Right lobe of liver (tissue), 6 donors: ENCODE results near the gene DPRX. TPM values are rescaled to one million over a fixed set of nuclear protein-coding genes. Genes with fewer than 3 reads are reported as not detected.

ENCODE experiments used
- ATAC-seq, 4 donors: fragments of 200-7000 bp; cut with Tn5 transposase; one replicate each; pipeline ENCODE4 v1.9.1; 2020; ENCODE audit warnings: mild to moderate bottlenecking in 4 of 4, moderate library complexity in 4 of 4
- DNase-seq, 3 donors: peaks; one replicate each; pipeline ENCODE4 v3.0.0-alpha.2; 2020
- H3K27ac ChIP-seq, 3 donors: fragments of 200-600 bp; one replicate each; pipeline ENCODE4 v1.8.0; 2022
- H3K27me3 ChIP-seq, 2 donors: fragments of 200-600 bp; one replicate each; pipeline ENCODE4 v1.8.0; 2022
- H3K36me3 ChIP-seq, 4 donors: fragments of 200-600 bp; sonication (generic) in 1 of 4; one replicate each; pipeline versions ENCODE4 v1.5.1 to v1.8.0; 2017 to 2022; ENCODE audit warnings: control low read depth in 1 of 4
- H3K4me1 ChIP-seq, 4 donors: fragments of 200-600 bp; sonication (generic) in 1 of 4; one replicate each; pipeline versions ENCODE4 v1.5.1 to v1.8.0; 2017 to 2022; ENCODE audit warnings: control low read depth in 1 of 4
- H3K4me3 ChIP-seq, 3 donors: fragments of 200-600 bp; one replicate each; pipeline ENCODE4 v1.8.0; 2022
- H3K9me3 ChIP-seq, 4 donors: fragments of 200-600 bp; sonication (generic) in 1 of 4; one replicate each; pipeline versions ENCODE4 v1.5.1 to v1.8.0; 2017 to 2022; ENCODE audit warnings: control low read depth in 1 of 4
- CTCF ChIP-seq, 4 donors: fragments of 200-600 bp in 3 of 4; fragments of 450-650 bp in 1 of 4; IDR thresholded peaks; one replicate each; pipeline versions ENCODE4 v1.5.1 to v1.8.0; 2016 to 2022; ENCODE audit warnings: antibody characterized with exemption in 4 of 4, mild to moderate bottlenecking in 2 of 4
- POLR2A ChIP-seq: fragments of 450-650 bp; IDR thresholded peaks from one replicate; pipeline ENCODE4 v1.6.1; 2017; ENCODE audit warnings: antibody characterized with exemption, mild to moderate bottlenecking
- WGBS: methylation state at CpG from one replicate; pipeline ENCODE4 v1.1.6; 2018; ENCODE audit warnings: low coverage, low lambda C conversion rate; ENCODE audit not compliant: insufficient coverage; ENCODE audit errors: missing lambda C conversion rate; 5-methylcytosine and 5-hydroxymethylcytosine counted together
- intact Hi-C, 2 donors: fragments of 100-400 bp; cut with DNase I; formaldehyde crosslinking; loops; one replicate each; pipeline versions ENCODE4 v1.11.2 to v1.14.1; 2022
- long read RNA-seq: library from polyadenylated mRNA; unstranded; transcript quantifications from one replicate; pipeline ENCODE4 v2.0.0, GENCODE V29; 2019
- total RNA-seq, 6 experiments: library from RNA; depleted of rRNA in 2 of 6; stranded (reverse); fragments of >200 nt in 2 of 6; fragmentation: NEBNext Ultra II Directional in 3 of 6; extraction: Animal tissue kit (Norgen Biotek cat#: 25700) in 3 of 6; gene quantifications; one replicate each; pipeline versions ENCODE4 v1.1.0 to v1.2.4, GENCODE V29; 2016 to 2023
- donor health status: DM: no; HTN: yes; CAD: no.
- donor health status: DM: no; HTN: no; CAD: no.
- donor health status: DM: no; HTN: no; CAD: no.
- donor health status: DM: no; HTN: yes; CAD: no.
- donor health status: DM: no; HTN: yes; CAD: no.

DPRX gene, protein sequence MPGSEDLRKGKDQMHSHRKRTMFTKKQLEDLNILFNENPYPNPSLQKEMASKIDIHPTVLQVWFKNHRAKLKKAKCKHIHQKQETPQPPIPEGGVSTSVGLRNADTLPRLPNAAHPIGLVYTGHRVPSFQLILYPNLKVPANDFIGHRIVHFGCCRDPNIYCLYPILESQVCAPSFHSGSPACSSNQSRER
- total RNA-seq = not detected
- long read RNA-seq = 0 reads

- intact Hi-C loops = no loop called here
- ATAC-seq = no peak
- TF ChIP-seq POLR2A = no peak
- no peak for TF ChIP-seq CTCF (IDR thresholded peaks at IDR 0.05)
- no peaks in the 10 kb centered on the region for H3K27me3 ChIP-seq
- H3K4me1 ChIP-seq = no peaks in the 10 kb centered on the region
- 71% methylated on average over 14 of the region's 17 CpGs for WGBS
- H3K27ac ChIP-seq = no peak within 1 kb of the TSS
- no peaks in the 10 kb centered on the region for H3K9me3 ChIP-seq
- no peak for DNase-seq
- no peak within 1 kb of the TSS for H3K4me3 ChIP-seq
- no peaks in the 10 kb centered on the region for H3K36me3 ChIP-seq
Observed at GRCh38 chr19:53631949-53632407, at the start of gene DPRX. Gene DPRX, plus strand, starts transcription at chr19:53631999. Its CDS starts 108 bp downstream, at chr19:53632107.

- TF ChIP-seq POLR2A = no peak
- TF ChIP-seq CTCF (IDR thresholded peaks at IDR 0.05) = no peak
- H3K27me3 ChIP-seq = no peaks in the 10 kb centered on the region
- H3K27ac ChIP-seq = no peak overlapping the region
- no peaks in the 10 kb centered on the region for H3K4me1 ChIP-seq
- ATAC-seq = no peak
- intact Hi-C loops = no loop called here
- H3K4me3 ChIP-seq = no peak overlapping the region
- H3K9me3 ChIP-seq = peaks cover 0 to 6% (median 3%) of the 10 kb centered on the region in 4 donors
- WGBS = 76% methylated on average over 3 of the region's 3 CpGs
- H3K36me3 ChIP-seq = peaks cover 0 to 7% (median 3%) of the 10 kb centered on the region in 4 donors
- DNase-seq = no peak
Observed at GRCh38 chr19:53583181-53583580, 48.6 kb upstream of the DPRX start.

GRCh38 chr19:53586277-53586691 lies 45.5 kb upstream of the DPRX start:
- Histone ChIP-seq H3K36me3 (no peaks in the 10 kb centered on the region), H3K27me3 (no peaks in the 10 kb centered on the region), H3K4me1 (no peaks in the 10 kb centered on the region), H3K9me3 (peaks cover 0 to 3% (median 0%) of the 10 kb centered on the region in 4 donors), H3K27ac (no peak overlapping the region), H3K4me3 (no peak overlapping the region)
- DNase-seq (no peak), ATAC-seq (no peak)
- WGBS = 41% methylated on average over 6 of the region's 6 CpGs
- TF ChIP-seq CTCF (IDR thresholded peaks at IDR 0.05) (no peak), POLR2A (no peak)
- intact Hi-C loops = no loop called here

- Histone ChIP-seq H3K36me3 (no peaks in the 10 kb centered on the region), H3K27me3 (no peaks in the 10 kb centered on the region), H3K4me3 (no peak overlapping the region), H3K9me3 (no peaks in the 10 kb centered on the region), H3K27ac (no peak overlapping the region), H3K4me1 (no peaks in the 10 kb centered on the region)
- TF ChIP-seq POLR2A (no peak), CTCF (IDR thresholded peaks at IDR 0.05) (no peak)
- ATAC-seq = peak in 1 of 4 donors; percentile 39
- no peak for DNase-seq
- WGBS = 52% methylated on average over 7 of the region's 14 CpGs
- intact Hi-C loops = no loop called here
Observed at GRCh38 chr19:53594811-53595509, 36.8 kb upstream of the DPRX start.
